IPS-15b (cell line): ENCODE data around the gene CCNYL1.

Experiments used
- H3K27me3 ChIP-seq: one replicate; pipeline ENCODE4 v1.6.1; 2013; ENCODE audit warnings: low read length; ENCODE audit not compliant: control insufficient read depth, insufficient read depth
- H3K36me3 ChIP-seq: one replicate; pipeline ENCODE4 v1.6.1; 2013; ENCODE audit warnings: low read length; ENCODE audit not compliant: control insufficient read depth, insufficient read depth
- H3K4me1 ChIP-seq: one replicate; pipeline ENCODE4 v1.6.1; 2013; ENCODE audit warnings: mild to moderate bottlenecking, low read length; ENCODE audit not compliant: control insufficient read depth, insufficient read depth
- H3K4me3 ChIP-seq: one replicate; pipeline ENCODE4 v1.5.1; 2013; ENCODE audit warnings: low read depth, low read length
- H3K9ac ChIP-seq: one replicate; pipeline ENCODE4 v1.6.1; 2013; ENCODE audit warnings: low read depth, mild to moderate bottlenecking, low read length
- H3K9me3 ChIP-seq: one replicate; pipeline ENCODE4 v1.6.1; 2013; ENCODE audit warnings: mild to moderate bottlenecking, low read length; ENCODE audit not compliant: control insufficient read depth, insufficient read depth

Gene CCNYL1

DNA sequence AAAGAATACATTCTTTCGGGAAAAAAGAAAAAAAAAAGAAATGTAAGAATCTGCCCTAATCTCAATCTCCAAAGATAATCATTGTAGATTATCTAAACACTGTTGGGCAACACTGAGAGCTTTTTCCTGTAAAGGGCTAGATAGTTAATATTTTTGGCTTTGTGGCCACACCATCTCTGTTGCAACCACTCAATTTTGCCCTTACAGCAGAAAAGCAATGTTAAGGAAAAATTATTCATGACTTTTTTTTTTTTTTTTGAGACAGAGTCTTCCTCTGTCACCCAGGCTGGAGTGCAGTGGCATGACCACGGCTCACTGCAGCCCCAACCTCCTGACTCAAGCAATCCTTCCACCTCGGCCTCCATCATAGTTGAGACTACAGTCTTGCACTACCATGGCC, 75.6 kb downstream of the CCNYL1 start:
- Histone ChIP-seq H3K4me1 (no peaks in the 10 kb centered on the region), H3K27me3 (no peaks in the 10 kb centered on the region), H3K4me3 (no peak overlapping the region), H3K9me3 (no peaks in the 10 kb centered on the region), H3K9ac (no peak overlapping the region), H3K36me3 (no peaks in the 10 kb centered on the region)

DNA sequence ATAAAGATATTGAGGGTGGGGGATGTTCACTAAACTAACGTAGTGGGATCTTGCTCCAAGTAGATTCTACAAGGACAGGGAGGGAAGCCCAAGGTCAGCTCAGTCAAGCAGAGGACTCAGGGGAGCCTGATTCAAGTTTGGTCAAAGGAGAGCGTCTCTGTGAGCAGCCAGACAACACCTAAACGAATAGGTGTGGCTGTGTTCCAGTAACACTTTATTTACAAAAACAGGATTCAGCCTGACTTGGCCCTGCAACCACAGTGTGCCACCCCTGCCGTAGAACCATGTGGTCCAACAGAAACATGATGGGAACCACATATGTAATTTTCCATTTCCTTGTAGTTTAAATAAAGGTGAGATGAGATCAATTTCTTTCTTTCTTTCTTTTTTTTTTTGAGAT, 76.4 kb downstream of the CCNYL1 start:
- H3K9ac ChIP-seq, result no peak overlapping the region

DNA sequence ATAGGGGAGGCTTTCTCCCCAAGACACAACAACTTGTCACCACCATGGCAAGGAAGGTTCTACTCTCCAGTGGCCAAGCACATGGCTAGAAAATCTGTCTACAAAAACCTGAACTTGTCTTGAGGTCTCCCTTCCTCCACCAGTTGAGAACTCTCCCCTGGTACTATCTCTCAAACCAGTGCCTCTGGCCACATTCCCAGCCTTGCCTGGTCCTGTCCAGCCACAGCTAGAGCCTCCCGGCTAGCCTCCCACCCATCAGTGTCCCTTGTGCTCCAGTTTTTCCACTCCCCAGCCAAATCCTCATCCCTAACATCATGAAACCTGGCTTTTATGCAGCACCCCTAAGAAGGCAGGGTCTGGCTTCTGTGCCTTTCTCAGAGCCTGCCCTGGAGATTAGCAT, 79.5 kb downstream of the CCNYL1 start:
- no peak overlapping the region for H3K9ac ChIP-seq
- H3K4me3 ChIP-seq, result no peak overlapping the region
- H3K36me3 ChIP-seq, result no peaks in the 10 kb centered on the region
- H3K4me1 ChIP-seq, result peaks cover 7% of the 10 kb centered on the region
- H3K9me3 ChIP-seq, result no peaks in the 10 kb centered on the region
- no peaks in the 10 kb centered on the region for H3K27me3 ChIP-seq

More for the DNA sequence above, 76.4 kb downstream of the CCNYL1 start:
- no peak overlapping the region for H3K4me3 ChIP-seq
- H3K4me1 ChIP-seq, result peaks cover 7% of the 10 kb centered on the region
- no peaks in the 10 kb centered on the region for H3K9me3 ChIP-seq
- no peaks in the 10 kb centered on the region for H3K36me3 ChIP-seq
- no peaks in the 10 kb centered on the region for H3K27me3 ChIP-seq

DNA sequence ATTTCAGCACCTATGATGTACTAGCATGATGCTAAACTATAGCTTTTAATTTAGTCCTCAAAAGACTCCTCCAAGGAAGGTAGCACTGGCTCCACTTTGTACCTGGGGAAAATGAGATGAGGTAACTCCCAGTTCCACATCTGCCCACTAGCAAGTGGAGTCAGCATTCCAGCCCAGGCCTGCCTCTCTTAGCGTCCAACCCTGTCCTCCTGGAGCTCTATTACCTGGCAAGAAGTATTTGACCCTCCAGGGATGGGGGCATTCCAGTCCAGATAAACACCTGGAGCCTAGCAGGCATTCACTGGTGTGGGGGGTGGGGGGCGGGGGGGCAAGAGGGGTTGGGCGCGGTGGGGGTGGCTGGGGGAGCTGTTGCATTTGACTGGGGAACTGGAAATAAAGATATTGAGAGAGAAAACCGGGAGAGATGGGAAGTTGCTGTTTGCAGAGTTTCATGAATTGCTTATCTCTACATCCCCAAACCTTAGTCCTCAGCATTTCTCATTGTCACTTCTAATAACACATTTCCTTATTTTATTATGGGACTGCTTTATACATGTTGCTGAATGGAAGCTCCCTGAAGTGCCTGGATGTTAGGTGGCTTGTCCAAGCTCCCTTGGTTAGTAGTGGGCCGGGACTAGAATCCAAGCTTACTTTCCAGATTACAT, 80.3 kb downstream of the CCNYL1 start:
- Histone ChIP-seq H3K9me3 (no peaks in the 10 kb centered on the region), H3K4me1 (peaks cover 10% of the 10 kb centered on the region), H3K9ac (no peak overlapping the region), H3K4me3 (no peak overlapping the region), H3K27me3 (no peaks in the 10 kb centered on the region), H3K36me3 (no peaks in the 10 kb centered on the region)

DNA sequence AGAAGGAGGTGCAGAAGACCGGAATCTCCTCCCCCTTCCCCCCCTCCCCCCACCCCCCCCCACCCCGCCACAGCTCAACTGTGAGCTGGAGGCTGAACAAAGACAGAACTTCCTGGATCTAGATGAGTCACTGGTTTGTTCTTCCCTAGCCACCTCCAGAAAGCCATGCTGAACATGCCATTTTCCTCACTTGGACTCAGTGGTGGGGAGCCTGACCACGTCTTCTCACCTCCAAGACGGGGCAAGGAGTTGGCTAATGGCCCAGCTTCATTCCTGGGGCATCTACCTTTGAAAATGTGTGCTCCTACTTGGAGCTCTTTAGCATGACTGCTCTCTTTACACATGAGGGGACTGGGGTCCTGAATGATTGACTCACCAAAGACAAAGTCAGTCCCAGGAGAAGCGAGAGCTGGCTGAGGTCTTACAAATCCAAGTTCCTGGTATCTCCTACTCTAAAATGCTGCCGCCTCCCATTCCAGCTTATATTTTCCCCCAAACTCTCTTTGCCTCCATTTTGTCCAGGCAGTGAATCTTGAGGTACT, 80.9 kb downstream of the CCNYL1 start:
- no peaks in the 10 kb centered on the region for H3K36me3 ChIP-seq
- no peak overlapping the region for H3K4me3 ChIP-seq
- H3K4me1 ChIP-seq, result peaks cover 14% of the 10 kb centered on the region
- no peaks in the 10 kb centered on the region for H3K27me3 ChIP-seq
- H3K9me3 ChIP-seq, result no peaks in the 10 kb centered on the region
- peak overlapping the region; percentile 70 for H3K9ac ChIP-seq

DNA sequence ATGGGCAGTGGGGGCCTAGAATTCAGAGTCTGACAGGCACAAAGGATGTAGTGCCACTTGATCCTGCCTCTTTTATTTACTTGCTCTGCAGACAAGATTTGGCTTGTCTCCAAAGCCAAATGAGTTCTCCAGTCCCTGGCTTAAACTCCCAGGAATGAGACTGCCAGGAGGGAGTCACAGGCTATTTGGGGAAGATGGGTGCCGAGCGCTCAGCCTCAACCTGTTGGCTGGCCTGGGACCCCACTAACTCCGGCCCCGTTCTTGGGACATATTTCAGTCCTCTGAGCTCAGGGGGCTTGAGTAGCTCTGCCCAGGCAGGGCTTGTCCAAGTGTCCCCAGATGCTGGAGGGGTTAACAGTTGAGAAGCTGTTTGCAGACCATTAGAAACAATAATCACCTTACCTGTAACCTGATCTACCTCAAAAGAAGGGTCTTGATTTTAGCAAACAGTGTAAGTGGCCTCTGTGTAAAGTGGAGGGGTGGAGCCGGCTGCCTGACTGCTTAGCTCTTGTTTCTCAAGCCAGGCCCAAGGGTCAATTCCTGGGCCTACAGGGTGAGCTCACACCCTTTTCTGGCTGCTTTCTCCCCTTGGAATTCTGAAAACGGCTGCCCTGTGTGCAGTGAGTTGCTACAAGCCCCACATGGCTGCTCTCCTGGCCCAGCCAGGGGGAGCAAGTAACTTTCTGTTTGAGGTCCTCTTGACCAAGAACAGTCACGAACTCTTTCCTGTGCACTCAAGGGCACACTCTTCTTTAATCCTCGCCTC, 85.3 kb downstream of the CCNYL1 start:
- no peaks in the 10 kb centered on the region for H3K27me3 ChIP-seq
- H3K9me3 ChIP-seq, result no peaks in the 10 kb centered on the region
- peak overlapping the region; percentile 73 for H3K9ac ChIP-seq
- H3K36me3 ChIP-seq, result no peaks in the 10 kb centered on the region
- H3K4me1 ChIP-seq, result peaks cover 21% of the 10 kb centered on the region
- no peak overlapping the region for H3K4me3 ChIP-seq

DNA sequence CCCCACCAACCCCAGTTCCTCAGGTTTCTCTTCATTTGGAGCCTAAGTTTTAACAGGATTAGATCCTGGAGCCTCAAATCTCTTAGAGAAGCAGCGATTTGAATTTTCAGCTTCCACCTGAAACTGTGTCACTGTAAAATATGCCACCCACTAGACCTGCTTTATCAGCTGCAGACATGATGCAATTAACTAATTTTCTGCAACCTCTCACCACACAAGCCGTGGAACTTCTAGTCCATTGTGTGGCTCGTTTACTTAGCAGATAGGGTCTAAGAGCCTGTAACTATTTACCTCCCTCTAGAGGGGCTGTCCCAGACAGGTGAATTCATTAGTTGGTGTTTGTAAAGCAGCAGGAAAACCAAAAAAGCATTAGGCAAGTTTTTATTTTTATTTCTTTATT, 89.8 kb downstream of the CCNYL1 start:
- peaks cover 15% of the 10 kb centered on the region for H3K4me1 ChIP-seq
- H3K4me3 ChIP-seq, result no peak overlapping the region
- H3K36me3 ChIP-seq, result no peaks in the 10 kb centered on the region
- H3K9ac ChIP-seq, result no peak overlapping the region
- H3K27me3 ChIP-seq, result no peaks in the 10 kb centered on the region
- no peaks in the 10 kb centered on the region for H3K9me3 ChIP-seq

DNA sequence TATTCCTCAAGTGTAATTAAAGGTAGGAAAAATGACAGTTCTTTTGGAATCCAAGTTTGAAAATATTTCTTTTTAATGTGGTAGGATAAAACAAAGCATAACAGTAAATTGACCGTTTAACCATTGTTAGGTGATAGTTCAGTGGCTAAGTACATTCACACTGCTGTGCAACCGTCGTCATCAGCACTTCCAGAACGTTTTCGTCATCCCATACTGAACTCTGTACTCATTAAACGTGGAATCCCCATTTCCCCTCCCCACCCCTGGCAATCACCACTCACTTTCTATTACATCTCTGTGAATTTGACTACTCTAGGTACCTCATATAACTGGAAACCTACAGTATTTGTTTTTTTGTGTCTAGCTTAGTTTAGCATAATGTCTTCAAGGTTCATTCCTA, 91.2 kb downstream of the CCNYL1 start:
- no peaks in the 10 kb centered on the region for H3K36me3 ChIP-seq
- H3K4me3 ChIP-seq, result no peak overlapping the region
- H3K9ac ChIP-seq, result no peak overlapping the region
- H3K9me3 ChIP-seq, result no peaks in the 10 kb centered on the region
- no peaks in the 10 kb centered on the region for H3K27me3 ChIP-seq
- peaks cover 7% of the 10 kb centered on the region for H3K4me1 ChIP-seq
